Non-pigmented ciliary epithelial cell (primary cell): ENCODE results near the gene CADM2.
"Not testable (repeated sequence)": the region's sequence is repeated elsewhere in the genome, so short reads cannot be mapped to it uniquely, and the experiment has no call there.

Experiments
- DNase-seq: peaks from one replicate; pipeline ENCODE4 v3.0.0-alpha.2; 2010; ENCODE audit warnings: low read depth

CADM2 gene

DNA sequence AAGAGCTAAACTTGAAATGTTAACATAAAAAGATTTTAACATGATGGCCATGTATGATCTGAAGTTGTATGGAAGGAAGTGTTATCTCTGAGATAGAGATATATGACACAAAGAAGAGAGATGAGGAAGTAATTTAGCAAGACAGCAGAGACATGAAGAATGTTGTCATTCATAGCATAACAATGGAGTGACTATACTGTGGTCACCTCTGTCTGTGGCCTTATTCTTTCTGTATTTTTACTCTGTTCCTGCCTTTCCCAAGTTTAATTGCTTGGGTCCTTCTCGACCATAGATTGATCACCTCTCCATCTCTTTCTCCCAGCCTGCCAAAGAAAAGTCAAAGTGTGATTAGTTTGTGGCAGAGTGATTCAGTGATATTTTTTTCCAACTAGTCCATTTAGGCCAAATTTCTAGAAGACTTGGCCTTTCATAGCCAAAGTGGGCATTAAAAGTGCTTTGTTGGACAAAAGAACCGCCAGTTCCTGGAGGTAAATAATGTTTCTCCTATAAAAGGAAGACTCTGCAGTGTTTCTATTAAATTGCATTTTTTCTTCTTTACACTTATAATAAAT, 711.9 kb downstream of the CADM2 start:
- no peak for DNase-seq

GRCh38 chr3:85672761-85673160, 714.0 kb downstream of the CADM2 start:
- DNase-seq = no peak

DNA sequence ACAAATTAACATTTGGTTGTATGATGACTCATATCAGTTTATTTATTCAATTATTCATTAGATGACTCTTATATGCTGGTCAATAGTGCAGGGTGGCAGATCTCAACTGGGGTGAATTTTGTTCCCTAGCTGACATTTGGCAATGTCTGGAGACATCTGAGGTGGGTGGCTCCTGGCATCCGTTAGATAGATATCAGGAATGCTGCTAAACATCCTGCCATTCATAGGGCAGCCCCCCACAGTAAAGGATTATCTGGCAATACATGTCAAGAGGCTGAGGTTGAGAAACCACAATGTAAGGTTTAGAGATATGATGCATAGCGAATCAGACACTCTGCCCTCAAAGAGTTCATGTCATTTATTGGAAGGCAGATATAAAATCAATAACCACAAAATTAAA, 719.9 kb downstream of the CADM2 start:
- no peak for DNase-seq

- no peak for DNase-seq
Measured at GRCh38 chr3:85681906-85682305, 723.1 kb downstream of the CADM2 start.

DNA sequence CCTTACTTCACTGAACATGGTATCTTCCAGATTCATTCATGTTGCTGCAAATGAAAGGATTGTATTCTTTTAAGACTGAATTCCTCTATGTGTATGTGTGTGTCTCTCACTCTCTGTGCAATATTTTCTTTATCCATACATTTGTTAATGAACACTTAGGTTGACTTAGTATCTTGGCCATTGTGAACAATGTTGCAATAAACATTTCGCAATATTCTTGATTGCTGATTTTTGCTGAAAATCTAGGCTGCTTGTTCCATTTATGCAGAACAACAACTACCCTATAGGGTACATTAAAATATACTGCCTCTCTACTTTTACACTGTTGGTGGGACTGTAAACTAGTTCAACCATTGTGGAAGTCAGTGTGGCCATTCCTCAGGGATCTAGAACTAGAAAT, 732.4 kb downstream of the CADM2 start:
- no peak for DNase-seq

DNA sequence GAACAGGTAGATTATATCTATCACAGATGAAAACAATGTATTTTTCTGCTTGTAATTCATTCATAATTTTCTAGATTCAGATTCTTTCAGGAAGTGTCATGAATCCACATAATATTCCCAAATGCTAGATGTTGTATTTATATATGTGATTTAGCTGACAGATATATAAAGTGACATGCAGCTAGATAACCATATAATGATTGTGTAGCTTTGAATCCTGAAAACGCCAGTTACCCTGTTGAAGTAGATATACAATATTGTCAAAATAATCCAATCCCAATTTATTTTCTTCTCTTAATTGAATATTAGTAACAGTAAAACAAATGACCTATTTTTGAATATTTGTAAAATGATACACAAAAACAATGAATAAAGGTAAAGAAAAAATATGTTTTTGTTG, 738.4 kb downstream of the CADM2 start:
- DNase-seq = no peak

DNA sequence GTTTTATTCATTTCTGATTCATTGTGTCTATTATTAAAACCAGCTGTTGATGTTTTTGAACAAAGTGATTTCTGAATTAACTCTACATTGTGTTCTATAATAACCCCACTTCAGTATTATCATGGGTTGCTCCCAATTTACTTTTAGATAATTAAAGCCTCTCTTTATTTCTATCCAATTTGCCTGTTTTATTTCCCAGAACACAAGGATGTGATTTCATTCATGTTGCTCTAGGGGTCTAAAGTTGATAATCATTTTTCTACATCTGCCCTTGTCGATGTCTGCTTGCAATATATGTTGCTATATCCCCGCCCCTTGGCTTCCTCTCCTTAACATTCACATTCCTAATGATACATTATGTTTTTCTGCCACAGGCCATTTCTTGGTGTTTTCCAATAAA, 747.3 kb downstream of the CADM2 start:
- no peak for DNase-seq

DNA sequence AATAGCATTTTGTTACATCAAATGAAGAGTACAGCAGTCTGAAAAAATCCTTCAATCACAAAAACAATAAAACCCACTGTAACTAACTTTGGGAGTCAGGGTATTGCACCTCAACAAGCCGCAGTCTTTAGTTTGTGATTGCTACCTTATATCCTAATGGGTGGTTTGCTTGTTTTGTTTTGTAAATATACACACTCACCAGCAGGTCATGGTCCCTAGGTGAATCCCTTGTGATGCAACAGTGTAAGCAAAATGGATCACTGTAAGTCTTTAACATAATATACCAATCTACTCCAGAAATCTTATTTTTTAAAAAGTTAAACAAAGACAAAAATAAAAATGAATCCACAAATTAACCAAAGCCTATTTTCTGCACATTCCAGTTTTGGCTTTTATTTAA, 749.5 kb downstream of the CADM2 start:
- DNase-seq = not testable (repeated sequence)

- no peak for DNase-seq
Measured at GRCh38 chr3:85709346-85709892, 750.6 kb downstream of the CADM2 start.

DNA sequence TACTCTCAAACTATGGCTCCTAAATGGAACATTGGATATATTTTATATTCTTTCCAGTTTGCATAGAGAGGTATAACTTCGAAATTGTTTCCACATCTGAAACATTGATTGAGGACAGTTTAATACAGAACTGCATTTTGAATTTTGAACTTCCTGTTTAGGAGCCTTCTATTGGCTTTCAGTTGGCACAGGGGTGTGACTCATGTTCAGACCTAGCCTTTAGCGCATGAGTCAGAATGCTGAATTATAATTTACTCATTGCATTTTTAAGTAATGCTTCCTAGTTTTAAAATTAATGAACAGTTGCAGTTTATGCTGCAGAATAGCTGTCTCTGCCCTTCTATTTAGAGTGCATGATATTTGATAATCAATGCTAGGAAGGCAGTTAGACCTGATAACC, 751.7 kb downstream of the CADM2 start:
- no peak for DNase-seq

DNA sequence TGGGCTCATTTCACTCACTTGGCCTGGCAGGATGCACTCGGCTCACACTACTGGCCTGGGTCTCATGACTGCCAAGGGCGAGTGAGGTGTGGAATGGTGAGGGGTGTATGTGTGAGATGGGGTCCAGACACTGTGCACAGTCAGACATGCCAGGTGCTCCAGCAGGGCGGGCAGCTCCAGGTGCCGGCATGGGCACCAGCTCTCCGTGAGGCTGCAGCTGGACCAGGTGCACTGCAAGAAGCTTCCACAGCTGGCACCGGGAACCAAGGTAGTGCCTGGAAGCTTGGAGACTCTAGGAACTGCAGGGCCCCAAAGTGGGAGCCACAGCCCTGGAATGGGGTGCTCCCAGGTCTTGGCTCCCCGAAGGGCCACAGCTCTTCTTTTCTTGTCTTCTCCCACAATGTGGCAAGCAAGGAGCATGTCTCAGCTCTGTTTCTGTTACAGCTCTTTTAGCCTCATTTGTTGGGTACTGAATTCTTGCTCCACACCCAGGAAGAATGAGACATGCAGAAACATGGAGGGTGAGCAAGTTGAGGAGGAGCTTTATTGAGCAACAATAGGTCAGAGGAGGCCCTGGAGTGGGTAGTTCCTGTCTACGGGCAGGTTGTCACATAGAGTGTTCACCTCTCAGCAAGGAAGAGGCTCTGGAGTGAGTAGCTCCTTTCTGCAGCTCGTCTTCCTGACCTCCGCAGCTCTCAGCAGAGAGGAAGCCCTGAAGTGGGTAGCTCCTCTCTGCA, 762.8 kb downstream of the CADM2 start:
- DNase-seq = no peak

- no peak for DNase-seq
Measured at GRCh38 chr3:85725809-85726208, 767.0 kb downstream of the CADM2 start.

DNA sequence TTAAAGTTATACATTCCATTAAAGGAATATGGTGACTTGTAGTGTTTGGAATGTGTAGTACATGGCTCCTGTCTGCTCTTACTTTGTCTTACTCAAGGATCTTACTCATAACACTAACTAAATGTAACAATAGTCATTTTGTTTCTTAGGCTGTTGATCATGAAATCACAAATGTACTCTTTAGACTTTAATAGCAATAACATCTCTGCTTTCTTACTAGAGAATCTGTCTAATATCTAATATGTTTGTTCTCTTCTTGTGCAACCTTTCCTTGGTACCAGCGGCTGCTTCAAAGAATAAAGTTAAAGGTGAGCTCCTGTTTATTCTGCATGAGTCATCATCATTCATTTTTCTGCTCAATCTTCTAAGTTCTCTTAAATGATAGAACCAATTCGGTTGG, 767.5 kb downstream of the CADM2 start:
- DNase-seq = no peak

- no peak for DNase-seq
Measured at GRCh38 chr3:85737846-85738245, 779.1 kb downstream of the CADM2 start.

- DNase-seq = no peak
Measured at GRCh38 chr3:85740561-85740960, 781.8 kb downstream of the CADM2 start.

DNA sequence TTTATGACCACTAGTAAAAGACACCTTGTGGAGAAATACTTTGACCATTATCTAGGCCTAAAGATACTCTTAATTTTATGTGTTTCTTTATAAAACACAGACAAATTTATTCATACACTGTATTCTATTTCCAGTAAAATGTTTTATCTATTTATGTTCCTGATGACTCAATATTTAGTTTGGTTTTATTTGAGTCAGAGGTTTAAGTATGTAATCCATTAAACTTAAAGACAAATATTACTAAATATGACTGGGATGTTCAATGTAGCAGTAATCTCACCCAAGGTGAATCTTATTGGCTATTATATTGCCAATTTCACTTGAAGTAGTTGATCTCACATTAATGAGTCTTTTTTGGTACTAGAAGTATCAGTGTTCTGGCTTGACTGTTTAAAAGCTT, 799.7 kb downstream of the CADM2 start:
- no peak for DNase-seq

DNA sequence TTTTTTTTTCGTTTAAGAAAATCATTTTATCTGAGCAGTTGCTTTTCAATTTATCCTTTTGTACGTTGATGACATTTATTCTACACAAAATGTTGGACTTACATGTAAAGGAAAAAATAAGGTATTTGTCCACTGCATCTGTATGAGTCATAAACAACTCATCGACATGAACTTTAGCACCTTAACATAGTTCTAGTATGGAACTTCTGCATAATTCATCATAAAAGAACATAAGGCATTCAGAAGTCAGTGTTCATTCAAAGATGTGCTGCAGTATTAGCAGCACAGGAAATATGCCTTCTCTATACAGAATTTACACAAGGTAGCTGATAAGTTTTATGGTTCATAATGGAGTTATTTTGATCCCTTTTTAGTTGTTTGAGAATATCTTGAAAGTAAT, 801.6 kb downstream of the CADM2 start:
- DNase-seq = no peak

GRCh38 chr3:85780806-85781205, 822.0 kb downstream of the CADM2 start:
- no peak for DNase-seq

- DNase-seq = no peak
Measured at GRCh38 chr3:85781806-85782205, 823.0 kb downstream of the CADM2 start.

DNA sequence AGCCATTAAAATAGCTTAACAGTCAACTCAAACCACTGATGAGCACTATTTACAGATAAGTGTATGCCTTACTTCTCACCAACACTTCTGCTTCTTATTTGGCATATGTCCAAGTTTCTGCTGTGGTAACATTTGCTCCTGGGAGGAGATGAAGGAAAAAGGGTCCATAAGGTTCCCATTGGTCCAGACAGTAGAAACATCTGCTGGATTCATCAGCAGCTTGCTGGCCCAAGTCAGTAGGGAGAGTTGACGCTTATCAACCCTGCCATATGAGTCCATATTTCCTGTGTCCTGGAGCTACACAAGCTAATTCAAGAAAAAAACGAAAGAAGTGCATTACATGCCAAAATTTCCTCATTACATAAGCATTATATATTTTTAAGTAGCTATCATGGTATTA, 824.5 kb downstream of the CADM2 start:
- no peak for DNase-seq

GRCh38 chr3:85785766-85786165, 827.0 kb downstream of the CADM2 start:
- no peak for DNase-seq

DNA sequence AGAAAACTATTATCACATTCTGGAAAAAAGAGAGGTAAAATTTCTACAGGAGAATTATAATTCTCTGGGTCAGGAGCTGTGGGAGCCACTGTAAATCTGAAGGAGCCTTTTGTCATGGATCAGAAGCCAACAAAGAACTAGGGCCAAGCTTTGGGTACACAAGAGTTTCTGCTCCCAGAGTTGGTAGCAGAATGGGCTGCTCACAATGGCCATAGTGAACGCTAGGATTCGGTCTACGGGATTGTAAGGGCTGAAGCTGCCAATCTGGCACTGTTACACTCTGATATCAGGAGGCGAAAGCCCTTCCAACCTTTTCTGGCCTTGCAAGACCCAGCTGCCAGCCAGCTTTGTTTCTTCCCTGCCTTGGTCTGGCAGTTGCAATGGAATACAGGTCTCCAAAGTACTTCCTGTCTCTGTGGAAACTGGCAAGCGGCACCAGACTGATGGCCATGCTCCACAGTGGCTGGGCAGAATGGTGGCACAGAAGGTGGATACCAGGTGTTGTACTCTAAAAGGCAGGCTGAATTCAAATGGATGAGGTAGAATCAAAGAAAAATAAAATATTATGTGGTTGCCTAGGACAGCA, 831.7 kb downstream of the CADM2 start:
- DNase-seq = no peak

GRCh38 chr3:85796140-85796539, 837.4 kb downstream of the CADM2 start:
- no peak for DNase-seq

DNA sequence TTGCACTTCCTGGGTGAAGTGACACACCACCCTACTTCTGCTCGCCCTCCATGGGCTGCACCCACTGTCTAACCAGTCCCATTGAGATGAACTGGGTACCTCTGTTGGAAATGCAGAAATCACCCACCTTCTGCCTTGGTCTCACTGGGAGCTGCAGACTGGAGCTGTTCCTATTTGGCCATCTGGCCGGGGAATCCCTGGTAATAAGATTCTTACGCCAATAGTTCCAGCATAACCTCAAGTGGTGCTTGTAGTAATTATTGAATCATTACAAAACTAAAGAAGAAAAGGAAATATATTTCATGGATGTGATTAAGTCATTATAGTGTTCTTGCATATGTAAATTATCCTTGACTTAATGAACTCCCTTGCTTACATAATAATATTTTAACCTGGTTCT, 841.9 kb downstream of the CADM2 start:
- no peak for DNase-seq
